ENCODE measurements around the gene DTL. TPM values are rescaled to one million over a fixed set of nuclear protein-coding genes. Genes with fewer than 3 reads are reported as not detected.

The DTL gene, protein sequence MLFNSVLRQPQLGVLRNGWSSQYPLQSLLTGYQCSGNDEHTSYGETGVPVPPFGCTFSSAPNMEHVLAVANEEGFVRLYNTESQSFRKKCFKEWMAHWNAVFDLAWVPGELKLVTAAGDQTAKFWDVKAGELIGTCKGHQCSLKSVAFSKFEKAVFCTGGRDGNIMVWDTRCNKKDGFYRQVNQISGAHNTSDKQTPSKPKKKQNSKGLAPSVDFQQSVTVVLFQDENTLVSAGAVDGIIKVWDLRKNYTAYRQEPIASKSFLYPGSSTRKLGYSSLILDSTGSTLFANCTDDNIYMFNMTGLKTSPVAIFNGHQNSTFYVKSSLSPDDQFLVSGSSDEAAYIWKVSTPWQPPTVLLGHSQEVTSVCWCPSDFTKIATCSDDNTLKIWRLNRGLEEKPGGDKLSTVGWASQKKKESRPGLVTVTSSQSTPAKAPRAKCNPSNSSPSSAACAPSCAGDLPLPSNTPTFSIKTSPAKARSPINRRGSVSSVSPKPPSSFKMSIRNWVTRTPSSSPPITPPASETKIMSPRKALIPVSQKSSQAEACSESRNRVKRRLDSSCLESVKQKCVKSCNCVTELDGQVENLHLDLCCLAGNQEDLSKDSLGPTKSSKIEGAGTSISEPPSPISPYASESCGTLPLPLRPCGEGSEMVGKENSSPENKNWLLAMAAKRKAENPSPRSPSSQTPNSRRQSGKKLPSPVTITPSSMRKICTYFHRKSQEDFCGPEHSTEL
- 3.0 and 6.5 TPM in 2 replicates for total RNA-seq

DNA sequence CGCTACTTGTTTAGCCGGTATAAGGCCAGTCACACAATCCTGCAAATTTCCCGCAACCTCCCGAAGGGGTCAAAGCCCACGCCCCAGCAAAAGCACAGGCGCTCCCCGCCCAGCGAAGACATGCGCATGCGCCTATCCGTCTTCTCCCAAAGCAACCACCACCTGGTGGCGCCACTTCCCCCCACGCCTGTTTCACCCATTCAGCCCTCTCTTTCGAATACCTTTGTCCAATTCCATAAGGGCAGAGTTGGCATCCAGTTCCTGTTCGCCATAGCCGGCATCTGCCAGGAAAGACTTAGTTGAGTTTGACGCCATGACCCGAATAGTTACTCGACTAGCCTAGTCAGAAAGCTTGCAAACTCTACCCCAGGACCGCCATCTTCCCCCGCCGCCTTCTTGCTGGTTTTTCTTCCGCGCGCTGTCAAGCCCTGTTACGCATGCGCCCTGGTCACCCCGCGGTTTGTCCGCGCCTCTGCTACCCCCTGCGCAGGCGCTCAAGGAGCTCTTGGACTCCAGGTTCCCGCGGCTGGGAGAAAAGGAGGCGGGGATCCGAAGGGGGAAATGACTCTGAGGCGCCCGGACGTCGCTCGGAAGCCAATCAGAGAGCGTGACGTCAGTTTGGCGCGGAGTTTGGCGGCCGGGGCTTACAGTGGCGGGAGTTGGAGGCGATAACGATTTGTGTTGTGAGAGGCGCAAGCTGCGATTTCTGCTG lies at the start of gene DTL, which contains the start of gene INTS7:
Gene DTL, plus strand, starts transcription at position 626 of the 712 bp plus-strand sequence. CDS start 143 bp downstream, outside the sequence.
Gene INTS7, minus strand, starts transcription at position 435 of the 712 bp plus-strand sequence. Its CDS starts 120 bp downstream, at position 315.

Other genes starting within 250 kb of the DTL start
- gene LPGAT1, start 205.0 kb upstream of the DTL start, total RNA-seq: 42.4 and 55.2 TPM in 2 replicates
- gene INTS7, start 191 bp upstream of the DTL start, total RNA-seq: 14.2 and 22.6 TPM in 2 replicates
- 29.2 and 49.2 TPM in 2 replicates for gene PPP2R5A, start 249.7 kb downstream of the DTL start, total RNA-seq

Measured in tracheal epithelial cell (primary cell).